MM.1S (cell line): ENCODE data around the gene FXR2.

Experiments
- CTCF ChIP-seq: fragments of 300-600 bp; sonication (generic); IDR thresholded peaks from 2 replicates; pipeline ENCODE4 v1.5.1; 2016; ENCODE audit warnings: antibody characterized with exemption, low read length, mixed read lengths
- EZH2 ChIP-seq: fragments of 300-600 bp; sonication (generic); optimal IDR thresholded peaks from 2 replicates; pipeline ENCODE3; 2017; ENCODE audit warnings: low read depth, mild to moderate bottlenecking, antibody characterized with exemption, low read length, mixed read lengths

GRCh38 chr17:7592422-7593021 lies 22.2 kb downstream of the FXR2 start:
- no peak for TF ChIP-seq CTCF
- TF ChIP-seq EZH2, result no peak
